ENCODE measurements around the gene MYO5A. TPM values are rescaled to one million over a fixed set of nuclear protein-coding genes. Genes with fewer than 3 reads are reported as not detected.

The MYO5A gene
- total RNA-seq, 1 donor from 2014 or later = 19.8 TPM

DNA sequence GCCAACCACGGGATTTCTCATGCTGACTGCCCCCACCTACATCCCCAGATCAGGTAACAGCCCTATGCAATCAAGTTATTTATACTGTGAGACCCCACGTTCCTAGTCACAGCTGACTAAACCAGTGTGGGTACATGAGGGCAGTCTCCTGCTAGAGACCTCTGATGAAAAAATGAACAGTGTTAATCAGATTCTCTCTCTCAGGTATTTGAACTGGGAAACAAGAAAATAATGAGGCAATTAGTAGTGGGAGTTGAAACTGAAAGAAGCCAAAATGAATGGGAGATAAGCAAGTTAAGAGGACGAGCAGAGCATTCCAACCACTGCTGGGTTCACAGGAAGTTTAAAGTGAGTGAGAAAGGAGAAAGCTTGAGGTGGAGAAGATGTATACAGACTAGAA, 134.6 kb downstream of the MYO5A start:
- no peaks in the 10 kb centered on the region for H3K9me3 Mint-ChIP-seq
- no peaks in the 10 kb centered on the region for H3K27me3 Mint-ChIP-seq
- H3K36me3 Mint-ChIP-seq (ENCODE audit: low read depth) = peaks cover 12% of the 10 kb centered on the region
- peaks cover 5% of the 10 kb centered on the region for H3K4me1 Mint-ChIP-seq
- DNase-seq = no peak
- intact Hi-C loops (cut with micrococcal nuclease) = loop anchor here (5.0 kb wide), 1 partner anchor 68 kb away; no protein-coding TSS in a partner anchor
- H3K27ac Mint-ChIP-seq = peak overlapping the region; percentile 21
- no peak overlapping the region for H3K4me3 Mint-ChIP-seq

DNA sequence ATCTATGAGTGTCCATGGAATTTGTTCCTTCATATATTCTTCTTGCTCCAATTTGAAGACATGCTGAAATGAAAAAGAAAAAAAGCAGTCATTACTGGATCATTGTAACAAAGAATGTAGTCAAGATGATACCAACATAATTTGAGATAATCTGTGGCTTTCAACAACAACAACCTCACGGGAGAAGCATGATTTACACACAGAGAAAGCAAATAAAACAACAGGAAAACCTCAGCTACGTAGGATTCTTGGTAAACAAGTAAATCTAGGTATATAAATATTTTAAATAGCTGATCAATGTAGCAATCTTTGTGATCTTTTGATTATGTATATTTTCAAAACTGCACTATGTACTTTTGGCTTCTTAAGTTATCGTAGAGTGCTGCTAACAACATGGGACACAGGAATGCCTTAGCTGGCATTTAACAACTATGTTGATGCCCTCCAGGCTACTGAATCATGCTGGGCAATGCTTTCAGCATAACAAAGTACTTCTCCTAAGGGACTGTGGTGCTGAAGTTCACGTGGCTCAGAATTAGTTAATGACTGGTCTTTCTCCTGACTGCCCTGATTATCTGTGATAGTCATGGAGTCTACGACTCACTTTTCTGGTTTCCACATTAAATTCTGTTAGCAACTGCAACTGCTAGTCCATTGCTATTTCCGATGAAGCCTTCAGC, 136.5 kb downstream of the MYO5A start:
- no peaks in the 10 kb centered on the region for H3K9me3 Mint-ChIP-seq
- H3K27ac Mint-ChIP-seq = no peak overlapping the region
- intact Hi-C loops (cut with micrococcal nuclease) = loop anchor here (5.0 kb wide), 1 partner anchor 70 kb away; no protein-coding TSS in a partner anchor
- H3K27me3 Mint-ChIP-seq = no peaks in the 10 kb centered on the region
- peaks cover 19% of the 10 kb centered on the region for H3K36me3 Mint-ChIP-seq (ENCODE audit: low read depth)
- no peak for DNase-seq
- H3K4me3 Mint-ChIP-seq = no peak overlapping the region
- H3K4me1 Mint-ChIP-seq = peaks cover 5% of the 10 kb centered on the region

DNA sequence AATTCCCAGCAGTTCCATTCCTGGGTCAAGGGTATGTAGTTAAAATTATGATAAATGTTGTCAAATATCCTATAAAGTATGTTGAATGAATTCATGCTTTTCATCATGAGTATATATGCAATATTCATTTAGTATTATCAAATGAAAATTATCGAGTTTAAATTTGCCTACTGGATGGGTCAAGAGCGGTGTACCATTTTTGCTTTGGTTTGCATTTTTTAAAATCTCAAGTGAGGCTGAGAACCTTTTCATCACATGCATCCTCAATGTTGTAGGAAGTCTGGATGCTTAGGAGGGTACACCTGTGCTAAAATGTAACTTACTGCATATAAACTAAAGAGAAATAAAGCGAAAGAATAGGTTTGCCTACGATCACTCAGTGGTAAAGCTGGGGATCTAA, 137.6 kb downstream of the MYO5A start:
- H3K27me3 Mint-ChIP-seq = no peaks in the 10 kb centered on the region
- no peaks in the 10 kb centered on the region for H3K9me3 Mint-ChIP-seq
- H3K36me3 Mint-ChIP-seq (ENCODE audit: low read depth) = peaks cover 15% of the 10 kb centered on the region
- peaks cover 5% of the 10 kb centered on the region for H3K4me1 Mint-ChIP-seq
- no peak overlapping the region for H3K27ac Mint-ChIP-seq
- no peak overlapping the region for H3K4me3 Mint-ChIP-seq
- intact Hi-C loops (cut with micrococcal nuclease) = loop anchor here (5.0 kb wide), 1 partner anchor 71 kb away; no protein-coding TSS in a partner anchor
- DNase-seq = no peak

DNA sequence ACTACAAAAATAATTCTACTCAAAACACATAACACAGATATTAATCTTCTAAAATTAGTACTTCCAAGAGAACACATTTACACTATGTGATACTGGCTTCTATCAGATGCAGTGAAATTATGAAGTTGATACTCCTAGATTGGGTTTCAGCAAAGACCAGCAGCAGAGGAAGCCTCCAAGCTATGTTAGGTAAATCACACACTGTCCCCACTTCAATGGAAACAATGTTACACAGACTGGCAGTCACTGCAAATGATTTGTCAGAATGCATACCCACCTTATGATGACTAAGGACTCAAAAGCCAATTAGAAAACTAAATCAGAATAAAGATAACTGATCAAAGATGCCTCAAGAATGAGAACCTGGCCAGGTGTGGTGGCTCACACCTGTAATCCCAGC, 143.0 kb downstream of the MYO5A start:
- no peak for DNase-seq
- peaks cover 33% of the 10 kb centered on the region for H3K36me3 Mint-ChIP-seq (ENCODE audit: low read depth)
- H3K4me1 Mint-ChIP-seq = peaks cover 13% of the 10 kb centered on the region
- H3K4me3 Mint-ChIP-seq = no peak overlapping the region
- intact Hi-C loops (cut with micrococcal nuclease) = no loop called here
- no peaks in the 10 kb centered on the region for H3K9me3 Mint-ChIP-seq
- no peak overlapping the region for H3K27ac Mint-ChIP-seq
- H3K27me3 Mint-ChIP-seq = no peaks in the 10 kb centered on the region

DNA sequence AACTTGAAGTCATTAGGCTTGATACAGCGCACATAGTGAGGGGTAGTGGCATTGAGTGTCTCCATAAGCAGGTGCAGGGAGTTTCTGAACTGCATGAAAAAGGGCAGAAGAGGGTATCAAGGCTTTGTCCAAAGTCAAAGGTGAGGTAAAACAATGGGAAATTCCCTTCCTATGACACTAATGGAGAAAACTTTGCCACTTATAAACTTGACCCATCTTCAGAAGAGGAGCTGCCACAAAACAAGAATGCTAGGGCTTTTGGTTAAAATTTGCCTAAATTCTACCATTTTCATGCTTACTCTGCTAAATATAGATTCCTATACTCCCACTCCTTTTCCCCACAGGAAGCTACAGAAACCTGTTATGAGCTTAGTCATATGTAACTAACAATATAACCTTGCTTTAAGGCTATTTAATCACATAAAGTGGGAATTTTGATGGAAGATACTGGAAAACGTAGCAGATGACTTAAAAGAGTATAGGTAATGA, 145.5 kb downstream of the MYO5A start:
- intact Hi-C loops (cut with micrococcal nuclease) = loop anchor here (5.0 kb wide), 1 partner anchor 174 kb away; no protein-coding TSS in a partner anchor
- Mint-ChIP-seq H3K27ac (peak overlapping the region; percentile 82), H3K4me3 (peak overlapping the region; percentile 47), H3K36me3 (ENCODE audit: low read depth) (peaks cover 40% of the 10 kb centered on the region), H3K4me1 (peaks cover 20% of the 10 kb centered on the region), H3K9me3 (no peaks in the 10 kb centered on the region), H3K27me3 (no peaks in the 10 kb centered on the region)
- no peak for DNase-seq

DNA sequence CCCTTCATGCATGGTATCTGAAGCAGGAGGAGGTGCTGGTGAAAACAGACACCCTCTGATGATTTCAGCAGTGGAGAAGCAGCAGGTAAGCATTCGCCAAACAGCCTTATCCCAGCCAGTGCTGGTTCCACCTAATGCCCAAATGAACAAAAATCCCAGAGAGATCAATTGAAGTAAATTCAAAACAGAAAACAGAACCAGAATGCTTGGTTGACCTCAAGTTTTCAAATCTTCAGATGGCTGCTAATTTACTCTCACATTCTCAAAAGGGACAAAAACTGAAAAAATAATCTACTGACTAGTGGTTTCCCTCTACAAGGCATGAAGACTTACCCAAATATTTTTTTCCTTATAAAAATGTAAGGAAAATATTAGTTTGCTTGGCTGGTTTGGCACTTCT, 146.0 kb downstream of the MYO5A start:
- peak overlapping the region; percentile 82 for H3K27ac Mint-ChIP-seq
- DNase-seq = no peak
- peaks cover 20% of the 10 kb centered on the region for H3K4me1 Mint-ChIP-seq
- H3K27me3 Mint-ChIP-seq = no peaks in the 10 kb centered on the region
- H3K36me3 Mint-ChIP-seq (ENCODE audit: low read depth) = peaks cover 36% of the 10 kb centered on the region
- no peaks in the 10 kb centered on the region for H3K9me3 Mint-ChIP-seq
- peak overlapping the region; percentile 47 for H3K4me3 Mint-ChIP-seq
- intact Hi-C loops (cut with micrococcal nuclease) = loop anchor here (5.0 kb wide), 1 partner anchor 175 kb away; no protein-coding TSS in a partner anchor

DNA sequence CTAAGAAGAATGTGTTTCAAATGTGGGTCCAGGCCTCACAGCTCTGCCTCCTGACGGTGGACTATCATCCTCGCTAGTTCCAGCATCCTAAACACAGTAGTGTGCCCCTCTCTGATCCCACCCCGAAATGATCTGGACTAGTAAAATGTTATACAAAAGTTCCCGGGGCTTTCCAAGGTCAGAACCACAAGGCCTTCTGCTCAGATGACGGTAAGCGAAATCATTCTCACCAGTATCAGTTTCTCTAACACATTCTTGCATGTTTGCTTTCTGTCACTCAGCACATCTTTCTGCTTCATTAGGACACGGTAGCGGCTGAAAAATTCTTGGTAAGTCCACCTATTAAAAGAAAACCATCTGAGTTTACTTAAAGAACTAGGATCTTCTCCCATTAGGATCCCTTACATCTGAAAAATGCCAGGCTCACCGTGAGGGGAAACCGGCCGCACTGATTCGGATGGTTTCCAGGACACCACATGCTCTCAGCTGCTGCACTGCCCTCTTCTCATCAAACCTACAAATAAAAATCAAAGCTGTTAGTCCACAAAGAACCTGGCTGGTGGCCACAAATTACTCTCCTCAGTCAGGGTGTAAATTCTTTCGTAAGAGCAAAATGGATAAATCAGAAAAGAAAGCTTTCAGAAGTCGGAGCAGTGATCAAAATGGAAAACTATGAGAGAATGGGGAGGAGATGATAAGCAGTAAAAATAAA, 149.1 kb downstream of the MYO5A start:
- Mint-ChIP-seq H3K27me3 (no peaks in the 10 kb centered on the region), H3K27ac (peak overlapping the region; percentile 4), H3K4me3 (no peak overlapping the region), H3K36me3 (ENCODE audit: low read depth) (peaks cover 59% of the 10 kb centered on the region), H3K9me3 (no peaks in the 10 kb centered on the region), H3K4me1 (peaks cover 20% of the 10 kb centered on the region)
- DNase-seq = no peak
- intact Hi-C loops (cut with micrococcal nuclease) = loop anchor here (5.0 kb wide), 1 partner anchor 178 kb away; no protein-coding TSS in a partner anchor

DNA sequence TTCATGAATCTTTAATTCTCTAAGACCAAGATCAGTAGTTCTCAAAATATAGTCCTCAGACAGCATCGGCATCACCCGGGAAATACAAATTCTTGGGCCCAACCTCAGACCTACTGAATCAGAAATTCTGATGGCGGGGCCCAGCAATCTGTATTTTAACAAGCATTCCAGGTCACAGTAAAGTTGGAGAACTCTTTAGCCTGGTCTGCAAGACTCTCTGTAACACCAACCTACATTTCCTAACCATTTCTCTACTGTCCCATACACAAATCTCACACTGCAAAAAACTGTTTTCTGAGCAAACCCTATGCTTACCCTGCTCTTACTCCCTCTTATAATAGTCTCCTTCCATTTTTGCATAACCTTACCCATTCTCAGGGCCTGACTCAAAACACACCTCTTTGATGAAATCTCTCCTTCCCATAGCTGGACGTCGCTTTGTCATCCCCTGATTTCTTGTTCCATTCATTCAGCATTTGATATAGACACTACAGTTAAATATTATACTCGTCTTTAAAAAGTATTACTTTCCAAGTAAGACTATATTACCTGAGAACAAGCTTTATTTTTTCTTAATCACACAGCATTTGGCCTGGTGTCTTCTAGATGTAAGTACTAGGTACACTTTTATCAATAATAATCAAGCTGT, 149.8 kb downstream of the MYO5A start:
- Mint-ChIP-seq H3K27me3 (no peaks in the 10 kb centered on the region), H3K9me3 (no peaks in the 10 kb centered on the region), H3K4me1 (peaks cover 20% of the 10 kb centered on the region), H3K36me3 (ENCODE audit: low read depth) (peaks cover 62% of the 10 kb centered on the region), H3K27ac (peak overlapping the region; percentile 4), H3K4me3 (no peak overlapping the region)
- intact Hi-C loops (cut with micrococcal nuclease) = no loop called here
- no peak for DNase-seq

DNA sequence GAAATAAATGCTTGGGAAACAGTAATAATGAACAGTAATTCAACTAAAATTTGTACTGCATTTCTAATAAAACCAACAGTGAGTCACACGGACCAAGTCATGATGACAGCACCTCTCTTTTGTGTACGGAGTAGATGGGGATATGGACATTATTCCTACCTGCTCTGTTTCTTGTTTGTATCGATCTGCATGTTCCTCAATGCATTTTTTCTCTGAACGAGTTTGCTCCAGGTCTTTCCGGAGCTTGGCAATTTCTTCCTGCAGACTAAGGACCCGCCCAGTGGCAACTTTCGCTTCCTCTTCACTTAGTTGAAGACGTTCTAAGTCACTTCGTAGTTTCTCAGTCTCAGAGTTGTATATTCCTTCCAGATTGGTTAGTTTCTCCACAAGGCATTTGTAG, 158.7 kb downstream of the MYO5A start:
- no peaks in the 10 kb centered on the region for H3K27me3 Mint-ChIP-seq
- intact Hi-C loops (cut with micrococcal nuclease) = no loop called here
- peaks cover 57% of the 10 kb centered on the region for H3K36me3 Mint-ChIP-seq (ENCODE audit: low read depth)

DNA sequence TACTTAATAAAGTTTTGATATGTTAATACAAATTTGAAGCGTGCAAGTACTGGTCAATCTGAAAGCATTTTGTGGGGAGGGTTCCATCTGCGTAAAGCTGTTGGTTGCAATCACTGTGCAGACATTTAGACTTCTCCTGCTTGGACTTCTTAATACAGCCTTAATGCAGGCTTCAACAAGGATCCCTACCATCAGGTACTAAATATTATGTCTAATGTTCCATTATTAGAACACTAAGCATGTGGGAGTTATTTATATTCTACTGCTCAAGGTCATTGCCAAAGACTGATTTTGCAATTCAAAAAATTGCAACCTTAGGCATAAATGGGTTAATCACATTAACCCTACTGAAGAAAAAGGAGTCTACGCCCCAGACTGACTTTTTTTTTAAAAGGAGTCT, 159.2 kb downstream of the MYO5A start:
- Mint-ChIP-seq H3K9me3 (no peaks in the 10 kb centered on the region), H3K27me3 (no peaks in the 10 kb centered on the region), H3K27ac (no peak overlapping the region), H3K36me3 (ENCODE audit: low read depth) (peaks cover 54% of the 10 kb centered on the region), H3K4me3 (no peak overlapping the region), H3K4me1 (no peaks in the 10 kb centered on the region)
- intact Hi-C loops (cut with micrococcal nuclease) = no loop called here
- no peak for DNase-seq

More for the DNA sequence above, 158.7 kb downstream of the MYO5A start:
- no peak overlapping the region for H3K27ac Mint-ChIP-seq
- DNase-seq = no peak
- no peak overlapping the region for H3K4me3 Mint-ChIP-seq
- H3K4me1 Mint-ChIP-seq = no peaks in the 10 kb centered on the region
- no peaks in the 10 kb centered on the region for H3K9me3 Mint-ChIP-seq

DNA sequence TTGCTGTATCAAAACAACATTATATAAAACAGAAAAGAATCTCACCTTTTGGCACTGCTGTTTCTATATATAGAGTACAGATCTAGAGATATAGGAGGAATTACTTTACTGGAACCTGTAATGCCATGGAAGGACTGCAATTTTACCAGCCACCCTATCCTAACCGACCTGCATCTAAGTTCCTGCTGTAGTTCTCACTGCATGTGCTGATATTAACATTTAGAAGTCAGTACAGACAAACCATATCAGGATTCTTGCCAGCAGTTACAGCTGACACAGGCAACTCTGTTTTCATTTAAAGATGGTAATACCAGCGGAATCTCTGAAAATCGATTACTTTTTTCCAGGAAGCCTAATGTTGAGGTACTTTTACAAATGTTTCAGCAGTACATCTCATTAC, 159.7 kb downstream of the MYO5A start:
- Mint-ChIP-seq H3K4me1 (no peaks in the 10 kb centered on the region), H3K36me3 (ENCODE audit: low read depth) (peaks cover 53% of the 10 kb centered on the region)
- intact Hi-C loops (cut with micrococcal nuclease) = no loop called here

DNA sequence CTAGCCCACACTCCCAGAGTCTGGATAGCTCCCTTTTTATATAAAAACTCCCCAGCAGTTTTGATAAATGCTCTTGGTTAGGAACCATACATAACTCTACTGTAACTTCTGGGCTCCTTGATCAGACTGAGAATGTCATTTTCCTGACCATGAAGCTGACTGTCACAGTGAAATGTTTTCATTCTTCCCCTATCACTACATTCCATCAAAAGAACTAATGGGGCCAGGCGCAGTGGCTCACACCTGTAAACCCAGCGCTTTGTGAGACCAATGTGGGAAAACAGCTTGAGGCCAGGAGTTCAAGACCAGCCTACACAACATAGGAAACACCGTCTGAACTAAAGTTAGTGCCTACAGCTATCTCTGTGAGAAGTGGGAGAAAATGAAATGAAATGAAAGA, 160.3 kb downstream of the MYO5A start:
- intact Hi-C loops (cut with micrococcal nuclease) = no loop called here
- Mint-ChIP-seq H3K4me3 (no peak overlapping the region), H3K4me1 (no peaks in the 10 kb centered on the region), H3K36me3 (ENCODE audit: low read depth) (peaks cover 52% of the 10 kb centered on the region), H3K27ac (no peak overlapping the region), H3K27me3 (no peaks in the 10 kb centered on the region), H3K9me3 (no peaks in the 10 kb centered on the region)
- no peak for DNase-seq

More for the DNA sequence above, 159.7 kb downstream of the MYO5A start:
- no peak for DNase-seq
- no peak overlapping the region for H3K27ac Mint-ChIP-seq
- no peaks in the 10 kb centered on the region for H3K27me3 Mint-ChIP-seq
- no peak overlapping the region for H3K4me3 Mint-ChIP-seq
- no peaks in the 10 kb centered on the region for H3K9me3 Mint-ChIP-seq

DNA sequence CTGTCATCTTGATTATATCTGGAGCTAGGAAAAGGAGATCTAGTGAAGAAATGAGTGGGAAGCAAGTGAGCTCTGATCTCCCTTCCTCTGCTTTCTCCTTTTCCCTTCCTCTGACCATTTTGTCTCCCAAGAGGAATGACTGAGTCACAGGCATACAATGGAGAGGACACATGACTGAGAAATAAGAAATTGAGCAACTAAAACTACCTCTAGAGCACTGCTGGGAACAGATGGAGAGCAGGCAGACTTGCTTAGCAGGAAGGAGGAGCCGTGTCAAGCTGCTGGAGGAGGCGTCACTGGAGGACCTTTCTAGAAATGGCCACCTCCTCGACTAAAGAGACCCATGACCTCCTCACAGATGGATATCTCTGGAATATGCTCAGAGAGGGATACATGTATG, 166.2 kb downstream of the MYO5A start:
- intact Hi-C loops (cut with micrococcal nuclease) = no loop called here
- peaks cover 41% of the 10 kb centered on the region for H3K36me3 Mint-ChIP-seq (ENCODE audit: low read depth)
- no peak overlapping the region for H3K27ac Mint-ChIP-seq
- DNase-seq = no peak
- no peaks in the 10 kb centered on the region for H3K9me3 Mint-ChIP-seq
- no peaks in the 10 kb centered on the region for H3K27me3 Mint-ChIP-seq
- no peaks in the 10 kb centered on the region for H3K4me1 Mint-ChIP-seq
- H3K4me3 Mint-ChIP-seq = no peak overlapping the region

Data from activated CD4-positive, alpha-beta T cell treated with anti-CD3 and anti-CD28 coated beads, Interleukin-2, amount 10 ng/mL, durations not matched to agents 24 days and 14 days (primary cell).